Right atrium auricular region (tissue), 2 donors: ENCODE measurements around the gene SPSB1. TPM values are rescaled to one million over a fixed set of nuclear protein-coding genes. Genes with fewer than 3 reads are reported as not detected.
A peak's percentile ranks its signal among the peaks of the same experiment; 100 is the strongest.

Experiments used
- DNase-seq: peaks from one replicate; pipeline ENCODE4 v3.0.0-alpha.2; 2019; ENCODE audit warnings: low spot score
- H3K27ac ChIP-seq, 2 donors: fragments of 200-600 bp; sonication (generic); 1 replicate in 1 of 2; 2 replicates in 1 of 2; pipeline ENCODE4 v1.5.1; 2016 to 2019
- H3K27me3 ChIP-seq, 2 donors: fragments of 200-600 bp; sonication (generic); one replicate each; pipeline versions ENCODE4 v1.5.1 to v1.6.0; 2017 to 2019
- H3K36me3 ChIP-seq: fragments of 200-600 bp; sonication (generic); one replicate; pipeline ENCODE4 v1.5.1; 2016
- H3K4me1 ChIP-seq, 2 donors: fragments of 200-600 bp; sonication (generic); one replicate each; pipeline versions ENCODE4 v1.5.1 to v1.6.0; 2017 to 2019
- H3K4me3 ChIP-seq, 2 donors: fragments of 200-600 bp; sonication (generic); 1 replicate in 1 of 2; 2 replicates in 1 of 2; pipeline ENCODE4 v1.5.1; 2017 to 2019; ENCODE audit warnings: mild to moderate bottlenecking in 1 of 2, moderate library complexity in 1 of 2
- H3K9me3 ChIP-seq, 2 donors: fragments of 200-600 bp; sonication (generic); one replicate each; pipeline ENCODE4 v1.5.1; 2019
- CTCF ChIP-seq, 2 donors: fragments of 200-600 bp; sonication (generic); IDR thresholded peaks; one replicate each; pipeline ENCODE4 v1.5.1; 2019; ENCODE audit warnings: antibody characterized with exemption in 2 of 2
- total RNA-seq, 2 donors: library from RNA; depleted of rRNA; stranded (reverse); fragments of >200 nt; gene quantifications; one replicate each; pipeline ENCODE4 v1.1.0, GENCODE V29; 2016

The SPSB1 gene
- total RNA-seq, 2 donors from 2014 or later: 20.1 to 20.8 TPM

GRCh38 chr1:9320520-9321479 lies 28.1 kb downstream of the SPSB1 start:
- H3K36me3 ChIP-seq: no peaks in the 10 kb centered on the region
- no peak for TF ChIP-seq CTCF (IDR thresholded peaks at IDR 0.05)
- peak overlapping the region; percentile 14 to 41 for H3K27ac ChIP-seq
- H3K4me1 ChIP-seq: peaks cover 0 to 93% of the 10 kb centered on the region in 2 donors
- H3K9me3 ChIP-seq: no peaks in the 10 kb centered on the region
- no peak for DNase-seq
- H3K4me3 ChIP-seq: no peak overlapping the region
- no peaks in the 10 kb centered on the region for H3K27me3 ChIP-seq

GRCh38 chr1:9321480-9321849 lies 28.8 kb downstream of the SPSB1 start:
- no peak for TF ChIP-seq CTCF (IDR thresholded peaks at IDR 0.05)
- H3K9me3 ChIP-seq: no peaks in the 10 kb centered on the region
- H3K27me3 ChIP-seq: no peaks in the 10 kb centered on the region
- no peaks in the 10 kb centered on the region for H3K36me3 ChIP-seq
- H3K27ac ChIP-seq: peak overlapping the region; percentile 14 to 41
- peaks cover 0 to 93% of the 10 kb centered on the region in 2 donors for H3K4me1 ChIP-seq
- H3K4me3 ChIP-seq: no peak overlapping the region
- no peak for DNase-seq

GRCh38 chr1:9321986-9322660 lies 29.4 kb downstream of the SPSB1 start:
- Histone ChIP-seq H3K4me3 (no peak overlapping the region), H3K9me3 (no peaks in the 10 kb centered on the region), H3K36me3 (no peaks in the 10 kb centered on the region), H3K4me1 (peaks cover 0 to 96% of the 10 kb centered on the region in 2 donors), H3K27me3 (no peaks in the 10 kb centered on the region), H3K27ac (peak overlapping the region in 1 of 2 donors; percentile 14)
- DNase-seq: no peak
- no peak for TF ChIP-seq CTCF (IDR thresholded peaks at IDR 0.05)

- Histone ChIP-seq H3K36me3 (no peaks in the 10 kb centered on the region), H3K27me3 (no peaks in the 10 kb centered on the region), H3K4me3 (no peak overlapping the region), H3K27ac (peak overlapping the region in 1 of 2 donors; percentile 1), H3K9me3 (no peaks in the 10 kb centered on the region), H3K4me1 (peaks cover 0 to 95% of the 10 kb centered on the region in 2 donors)
- TF ChIP-seq CTCF (IDR thresholded peaks at IDR 0.05): peak in 1 of 2 donors; percentile 47
- no peak for DNase-seq
Observed at GRCh38 chr1:9322661-9323244, 30.1 kb downstream of the SPSB1 start.

- no peaks in the 10 kb centered on the region for H3K27me3 ChIP-seq
- H3K4me1 ChIP-seq: peaks cover 0 to 80% of the 10 kb centered on the region in 2 donors
- no peak for TF ChIP-seq CTCF (IDR thresholded peaks at IDR 0.05)
- DNase-seq: no peak
- H3K27ac ChIP-seq: peak overlapping the region; percentile 22 to 50
- no peak overlapping the region for H3K4me3 ChIP-seq
- H3K9me3 ChIP-seq: no peaks in the 10 kb centered on the region
- no peaks in the 10 kb centered on the region for H3K36me3 ChIP-seq
Observed at GRCh38 chr1:9324246-9325096, 31.8 kb downstream of the SPSB1 start.
